Measurements from ENCODE around the gene GPRASP1.

Gene GPRASP1

DNA sequence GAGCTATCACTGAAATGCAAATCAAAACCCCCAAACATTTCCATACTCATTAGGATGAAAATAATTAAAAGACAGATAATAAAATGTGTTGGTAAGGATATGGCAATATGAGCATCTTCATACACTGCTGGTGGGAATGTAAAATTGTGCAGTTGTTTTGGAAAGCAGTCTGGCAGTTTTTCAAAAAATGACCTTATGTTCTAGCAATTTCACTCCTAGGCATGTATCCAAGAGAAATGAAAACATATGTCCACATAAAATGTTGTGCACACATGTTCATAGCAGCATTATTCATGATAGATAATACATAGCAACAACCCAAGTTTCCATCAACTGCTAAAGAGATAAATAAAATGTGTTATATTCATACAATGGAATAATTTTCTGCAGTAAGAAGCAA lies 46.2 kb downstream of the GPRASP1 start:
- no peak for DNase-seq

Data from DMS153 (cell line).